HG02588 (cell line): ENCODE measurements around the gene IGFLR1.
"Not testable (repeated sequence)": the region's sequence is repeated elsewhere in the genome, so short reads cannot be mapped to it uniquely, and the experiment has no call there.

Experiments used
- ATAC-seq: cut with Tn5 transposase; IDR thresholded peaks from one replicate; pipeline ENCODE4 v1.9.1; 2021; ENCODE audit warnings: mild to moderate bottlenecking, moderate library complexity; ENCODE audit not compliant: unreplicated experiment

IGFLR1 gene

DNA sequence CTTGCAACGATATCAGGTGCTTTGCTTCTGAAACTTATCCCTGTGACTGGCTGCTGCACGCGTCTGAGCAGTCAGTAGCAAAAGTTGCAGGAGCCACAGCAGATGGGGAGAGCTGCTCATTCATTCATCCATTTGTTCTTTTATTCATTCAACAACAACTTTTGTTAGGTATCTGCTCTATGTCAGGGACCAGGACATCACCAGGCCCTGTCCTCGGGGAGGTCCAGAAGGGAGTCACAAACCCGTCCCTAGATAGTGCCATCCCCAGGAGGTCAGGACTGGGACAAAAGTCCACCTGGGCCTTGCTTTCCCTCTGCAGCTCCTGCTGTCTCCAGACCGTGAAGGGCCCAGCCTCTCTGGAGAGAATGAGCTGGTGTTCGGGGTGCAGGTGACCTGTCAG, 35.7 kb upstream of the IGFLR1 start:
- no peak for ATAC-seq

DNA sequence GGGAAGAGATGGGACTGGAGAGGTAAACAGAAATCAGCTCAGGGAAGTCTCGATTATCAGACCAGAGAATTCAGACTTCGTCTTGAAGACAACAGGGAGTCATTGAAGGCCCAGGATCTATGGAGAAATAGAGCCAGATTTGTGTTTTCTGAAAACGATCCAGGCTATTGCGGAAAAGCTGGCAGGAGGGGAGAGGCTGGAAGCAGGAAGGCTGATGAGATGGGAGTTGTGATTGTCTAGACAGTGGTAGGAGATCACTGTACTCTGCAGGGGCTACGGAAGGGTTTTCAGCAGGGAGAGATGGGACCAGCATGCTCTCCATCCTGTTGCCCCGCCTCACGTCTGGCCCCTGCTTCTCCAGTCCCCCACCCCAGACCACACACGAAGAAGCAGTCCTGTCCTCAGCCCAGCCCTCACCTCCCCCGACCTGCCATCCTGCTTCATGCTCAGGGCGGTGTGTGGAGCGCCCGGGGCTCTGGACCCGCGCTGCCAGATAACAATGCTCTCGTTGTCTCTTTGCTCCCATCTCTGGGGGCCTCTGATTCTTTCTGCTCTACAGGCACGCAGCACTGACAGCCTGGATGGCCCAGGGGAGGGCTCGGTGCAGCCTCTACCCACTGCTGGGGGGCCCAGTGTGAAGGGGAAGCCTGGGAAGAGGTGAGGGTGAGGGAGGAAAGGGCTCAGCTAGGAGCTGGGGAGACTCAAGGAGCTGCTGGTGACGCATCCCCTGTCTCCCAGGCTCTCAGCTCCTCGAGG, 35.0 kb upstream of the IGFLR1 start:
- no peak for ATAC-seq

DNA sequence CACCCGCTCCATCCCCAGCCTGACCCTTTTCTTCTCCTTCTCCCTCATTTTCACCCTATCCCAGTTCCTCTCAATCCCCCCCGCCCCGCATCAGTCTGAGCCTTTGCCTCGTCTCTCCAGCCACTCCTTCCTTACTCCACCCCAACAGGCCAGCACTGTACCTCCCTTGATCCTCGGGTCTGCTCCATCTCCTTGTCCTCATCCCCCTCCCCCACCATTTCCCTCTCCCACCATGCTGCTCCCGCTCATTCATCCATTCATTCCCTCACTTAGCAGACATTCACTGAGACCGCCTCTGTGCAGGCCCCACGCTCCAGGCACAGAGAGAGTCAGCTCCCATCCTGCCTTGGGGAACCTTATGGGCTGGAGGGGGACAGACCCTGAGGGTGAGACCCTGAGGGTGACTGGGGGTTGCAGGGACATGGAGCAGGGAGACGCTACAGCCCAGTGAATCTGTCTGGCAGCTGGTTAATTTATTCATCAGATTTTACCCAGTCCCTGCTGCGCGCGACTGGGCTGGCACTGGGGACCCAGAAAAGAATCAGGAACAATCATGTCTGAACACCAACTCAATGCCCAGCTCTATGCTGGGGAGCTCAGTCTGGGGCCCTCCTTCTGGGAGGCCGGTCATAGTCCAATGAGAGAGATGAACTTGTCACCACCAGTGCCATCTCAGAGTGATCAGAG, 34.0 kb upstream of the IGFLR1 start:
- no peak for ATAC-seq

DNA sequence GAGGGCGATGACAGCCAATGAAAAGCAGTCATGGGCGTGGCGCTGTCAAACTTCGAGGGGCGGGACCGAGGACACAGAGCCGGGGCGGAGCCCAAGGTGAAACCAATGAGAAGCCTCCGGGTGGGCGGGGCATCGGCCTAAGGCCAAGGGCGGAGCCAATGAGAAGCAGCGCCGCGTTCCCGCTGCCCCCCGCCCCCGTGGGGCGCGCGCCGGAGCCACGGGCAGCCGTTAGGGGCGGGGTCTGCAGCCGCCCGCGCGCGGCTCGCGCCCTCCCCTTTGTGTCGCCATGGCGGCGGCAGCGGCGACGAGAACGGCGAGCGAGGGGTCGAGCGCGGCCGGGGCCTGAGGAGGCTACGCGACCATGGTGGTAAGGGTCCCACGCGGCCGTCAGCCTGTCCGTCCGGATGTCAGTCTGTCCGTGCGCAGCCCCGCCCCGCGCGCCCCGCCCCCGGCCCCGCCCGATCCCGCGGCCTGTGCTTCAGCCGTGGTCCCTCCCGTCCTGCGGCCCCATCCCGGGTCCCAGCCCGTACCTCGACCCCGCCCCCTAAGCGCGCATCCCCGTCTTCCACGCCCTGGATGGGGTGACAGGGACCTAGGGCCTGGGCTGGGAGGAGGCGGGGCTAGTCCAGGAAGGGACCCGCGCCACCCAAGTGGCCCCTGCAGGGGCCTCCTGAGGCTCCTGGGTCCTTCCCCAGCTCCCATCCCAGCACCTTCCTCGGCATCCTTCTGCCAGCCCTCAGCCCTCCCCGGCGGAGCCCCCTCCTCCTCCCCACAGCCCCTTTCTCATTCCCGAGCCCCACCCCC, 33.2 kb upstream of the IGFLR1 start, which contains the start of gene ARHGAP33:
ARHGAP33 (plus strand) TSS at position 267 of the 804 bp plus-strand sequence; CDS start at position 362, 95 bp downstream.
- ATAC-seq = peak; percentile 94

DNA sequence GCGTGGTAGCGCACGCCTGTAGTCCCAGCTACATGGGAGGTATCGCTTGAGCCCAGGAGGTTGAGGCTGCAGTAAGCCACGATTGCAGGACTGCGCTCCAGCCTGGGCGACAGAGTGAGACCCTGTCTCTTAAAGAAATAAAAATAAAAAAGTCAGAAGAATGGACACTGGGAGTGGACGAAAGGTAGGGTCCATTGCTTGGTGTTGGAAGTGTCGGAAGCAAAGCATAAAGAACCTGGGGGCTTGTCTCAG, 32.7 kb upstream of the IGFLR1 start:
- no peak for ATAC-seq

DNA sequence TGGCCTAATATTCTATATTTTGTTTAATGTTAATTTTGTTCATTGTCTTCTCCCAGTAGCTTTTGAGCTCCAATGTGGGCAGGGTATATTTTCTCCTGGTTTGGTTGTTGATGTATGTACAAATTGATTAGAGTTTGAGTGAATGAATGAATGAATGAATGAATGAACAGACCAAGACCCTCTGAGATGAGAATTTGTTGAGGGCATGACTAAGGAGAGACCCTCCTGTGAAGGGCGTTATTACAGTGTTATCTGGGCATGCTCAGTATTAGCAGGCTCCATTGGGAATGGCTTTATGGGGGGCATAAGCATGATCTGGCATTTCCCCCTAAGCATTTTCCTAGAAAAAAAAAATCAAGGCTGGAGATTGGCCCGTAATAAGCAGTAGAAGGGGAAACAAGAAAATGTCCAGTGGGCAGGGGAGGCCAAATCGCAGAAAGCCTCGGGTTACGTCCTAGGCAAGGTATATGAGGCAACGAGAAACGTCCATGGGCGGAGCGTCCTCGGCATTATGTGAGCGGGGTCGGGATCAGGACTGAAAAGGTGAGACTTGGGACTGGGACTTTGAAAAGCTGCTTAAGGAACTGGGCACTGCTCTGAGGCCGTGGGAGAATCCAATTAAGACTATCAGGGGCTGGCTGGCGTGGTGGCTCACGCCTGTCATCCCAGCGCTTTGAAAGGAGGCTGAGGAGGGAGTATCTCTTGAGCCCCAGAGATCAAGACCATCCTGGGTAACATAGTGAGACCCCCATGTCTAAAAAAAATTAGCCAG, 32.2 kb upstream of the IGFLR1 start:
- no peak for ATAC-seq

DNA sequence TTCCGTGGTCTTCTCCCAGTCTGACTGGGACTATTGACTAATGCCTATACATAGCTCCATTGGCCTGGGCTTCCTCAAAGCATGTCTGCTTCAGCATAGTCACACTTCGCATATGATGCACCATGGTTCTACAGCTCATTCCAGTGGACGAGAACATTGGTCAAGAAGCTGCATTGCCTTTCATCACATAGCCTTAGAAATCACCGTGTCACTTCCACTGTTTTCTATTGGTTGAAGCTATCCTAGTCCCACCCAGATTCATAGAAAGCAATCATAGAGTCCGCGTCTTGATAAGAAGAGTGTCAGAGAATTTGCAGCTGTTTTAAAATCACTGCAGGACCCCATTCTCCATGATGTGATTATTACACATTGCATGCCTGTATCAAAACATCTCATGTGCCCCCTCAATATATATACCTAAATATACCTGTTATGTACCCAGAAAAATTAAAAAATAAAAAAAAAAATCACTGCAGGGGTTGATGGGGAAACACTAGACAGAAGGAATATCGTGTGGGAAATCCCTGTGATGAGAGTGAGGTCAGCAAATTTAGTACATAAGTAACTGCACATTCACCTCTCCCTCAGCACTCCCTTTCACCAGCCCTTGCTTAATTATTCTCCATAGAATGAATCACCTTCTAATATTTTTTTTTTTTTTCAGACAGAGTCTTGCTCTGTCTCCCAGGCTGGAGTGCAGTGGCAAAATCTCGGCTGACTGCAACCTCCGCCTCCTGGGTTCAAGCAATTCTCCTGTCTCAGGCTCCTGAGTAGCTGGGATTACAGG, 31.0 kb upstream of the IGFLR1 start:
- no peak for ATAC-seq

DNA sequence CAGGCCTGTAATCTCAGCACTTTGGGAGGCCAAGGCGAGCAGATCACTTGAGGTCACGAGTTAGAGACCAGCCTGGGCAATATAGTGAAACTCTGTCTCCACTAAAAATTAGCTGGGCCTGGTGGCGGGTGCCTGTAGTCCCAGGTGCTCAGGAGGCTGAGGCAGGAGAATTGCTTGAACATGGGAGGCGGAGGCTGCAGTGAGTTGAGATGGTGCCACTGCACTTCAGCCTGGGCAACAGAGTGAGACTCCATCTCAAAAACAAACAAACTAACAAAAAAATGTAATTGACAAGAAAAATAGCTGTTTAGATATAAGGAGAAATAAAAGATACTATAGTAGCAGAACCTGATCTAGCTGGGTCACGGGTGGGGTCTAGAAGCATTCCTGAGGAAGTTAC, 30.1 kb upstream of the IGFLR1 start:
- not testable (repeated sequence) for ATAC-seq

DNA sequence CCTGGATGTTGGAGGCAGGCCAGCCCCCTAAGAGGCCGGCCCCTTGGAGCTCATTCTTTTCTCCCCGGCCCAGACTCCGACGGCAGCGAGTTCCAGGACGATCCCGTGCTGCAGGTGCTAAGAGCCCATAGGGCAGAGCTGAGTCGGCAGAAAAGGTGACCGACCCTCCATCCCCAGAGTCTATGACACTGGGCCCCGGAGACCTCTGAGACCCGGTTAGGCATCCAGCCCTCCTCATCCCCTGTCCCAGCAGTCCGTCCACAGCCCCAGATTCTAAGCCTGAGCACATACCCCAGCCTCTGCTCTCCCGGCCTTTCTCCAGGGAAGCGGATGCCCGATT, 25.8 kb upstream of the IGFLR1 start:
- ATAC-seq = no peak

DNA sequence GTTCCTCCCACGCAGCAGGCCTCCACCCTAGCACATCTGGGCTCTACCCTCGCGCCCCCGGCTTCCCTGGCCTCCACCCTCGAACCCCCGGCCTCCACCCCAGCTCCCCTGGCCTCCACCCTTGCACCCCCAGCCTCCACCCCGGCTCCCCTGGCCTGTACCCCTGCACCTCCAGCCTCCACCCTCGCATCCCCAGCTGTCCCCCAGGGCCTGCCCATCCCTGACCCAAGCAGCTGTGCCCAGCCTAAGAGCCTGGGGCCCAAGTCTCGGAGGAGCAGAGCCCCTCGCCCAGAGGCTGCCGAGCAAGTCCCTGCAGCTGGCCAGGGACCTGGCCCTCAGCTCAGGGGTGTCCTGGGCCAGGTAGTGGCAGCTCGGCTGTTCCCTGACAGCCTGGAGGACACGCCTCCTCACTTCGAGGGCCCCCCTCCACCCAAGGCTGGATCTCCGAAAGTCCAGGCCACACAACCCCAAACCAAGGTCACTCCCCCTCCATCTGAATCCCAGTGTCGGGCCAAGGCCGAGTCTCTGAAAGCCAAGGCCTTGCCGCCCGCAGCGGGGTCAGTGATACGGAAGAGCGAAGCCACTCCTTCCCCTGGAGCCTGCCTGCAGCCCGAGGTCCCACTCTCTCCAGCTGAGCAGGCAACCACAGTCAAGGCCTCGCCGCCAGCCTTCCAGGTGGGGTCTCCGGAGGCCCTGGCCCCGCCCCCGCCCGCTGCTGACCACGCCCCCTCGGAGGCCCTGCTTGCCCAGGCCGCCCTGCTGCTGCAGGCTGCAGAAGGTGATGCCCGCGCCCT, 25.2 kb upstream of the IGFLR1 start:
- no peak for ATAC-seq

DNA sequence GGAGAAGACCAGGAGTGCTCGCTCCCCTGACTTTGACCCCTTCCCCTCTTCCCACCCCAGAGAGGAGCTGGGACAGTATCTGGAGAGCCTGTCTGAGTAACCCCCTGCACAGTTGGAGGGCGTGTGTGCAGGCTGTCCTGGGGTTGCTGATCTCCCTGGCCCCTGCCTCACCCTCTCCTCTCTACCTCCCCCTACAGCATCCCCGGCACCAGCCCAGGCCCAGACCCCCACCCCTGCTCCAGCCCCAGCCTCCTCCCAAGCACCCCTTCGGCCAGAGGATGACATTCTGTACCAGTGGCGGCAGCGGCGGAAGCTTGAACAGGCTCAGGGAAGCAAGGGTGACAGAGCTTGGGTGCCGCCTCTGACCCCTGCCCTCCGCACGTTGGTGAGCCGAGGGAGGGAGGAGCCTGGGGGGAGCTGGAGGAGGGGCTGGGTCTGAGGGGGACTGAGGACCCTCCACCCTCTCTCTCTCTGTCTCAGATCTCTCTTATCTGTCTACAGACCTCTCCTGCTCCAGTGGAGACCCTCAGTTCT, 24.4 kb upstream of the IGFLR1 start:
- no peak for ATAC-seq

DNA sequence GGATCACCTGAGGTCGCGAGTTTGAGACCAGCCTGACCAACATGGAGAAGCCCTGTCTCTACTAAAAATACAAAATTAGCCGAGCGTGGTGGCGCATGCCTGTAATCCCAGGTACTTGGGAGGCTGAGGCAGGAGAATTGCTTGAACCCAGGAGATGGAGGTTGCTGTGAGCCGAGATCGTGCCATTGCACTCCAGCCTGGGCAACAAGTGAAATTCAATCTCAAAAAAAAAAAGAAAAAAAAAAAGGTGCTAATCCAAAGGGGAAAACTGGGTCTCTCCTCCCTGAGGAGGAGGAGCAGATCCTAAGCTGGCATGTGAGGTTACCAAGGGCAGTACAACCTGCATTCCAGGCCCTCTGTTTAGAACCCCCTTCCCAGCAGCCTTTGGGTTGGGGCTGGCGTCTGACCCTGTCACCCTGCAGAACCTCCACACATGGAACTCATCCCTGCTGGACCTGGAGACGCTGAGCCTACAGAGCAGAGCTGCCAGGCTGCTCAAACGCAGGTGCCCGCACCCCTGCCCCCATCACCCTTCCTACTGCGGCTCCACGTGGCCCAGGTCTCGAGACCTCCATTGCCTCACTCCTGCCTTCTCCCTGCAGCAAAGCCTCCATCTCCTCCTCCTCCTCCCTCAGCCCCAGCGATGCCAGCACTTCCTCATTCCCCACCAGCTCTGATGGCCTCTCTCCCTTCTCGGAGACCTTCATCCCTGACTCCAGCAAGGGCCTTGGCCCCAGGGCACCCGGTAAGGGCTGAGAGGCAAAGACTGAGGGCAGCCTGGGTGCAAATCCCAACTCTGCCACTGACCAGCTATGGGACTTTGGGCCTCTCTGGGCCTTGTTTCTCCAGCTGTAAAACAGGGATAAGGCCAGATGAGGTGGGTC, 22.4 kb upstream of the IGFLR1 start:
- ATAC-seq = no peak

DNA sequence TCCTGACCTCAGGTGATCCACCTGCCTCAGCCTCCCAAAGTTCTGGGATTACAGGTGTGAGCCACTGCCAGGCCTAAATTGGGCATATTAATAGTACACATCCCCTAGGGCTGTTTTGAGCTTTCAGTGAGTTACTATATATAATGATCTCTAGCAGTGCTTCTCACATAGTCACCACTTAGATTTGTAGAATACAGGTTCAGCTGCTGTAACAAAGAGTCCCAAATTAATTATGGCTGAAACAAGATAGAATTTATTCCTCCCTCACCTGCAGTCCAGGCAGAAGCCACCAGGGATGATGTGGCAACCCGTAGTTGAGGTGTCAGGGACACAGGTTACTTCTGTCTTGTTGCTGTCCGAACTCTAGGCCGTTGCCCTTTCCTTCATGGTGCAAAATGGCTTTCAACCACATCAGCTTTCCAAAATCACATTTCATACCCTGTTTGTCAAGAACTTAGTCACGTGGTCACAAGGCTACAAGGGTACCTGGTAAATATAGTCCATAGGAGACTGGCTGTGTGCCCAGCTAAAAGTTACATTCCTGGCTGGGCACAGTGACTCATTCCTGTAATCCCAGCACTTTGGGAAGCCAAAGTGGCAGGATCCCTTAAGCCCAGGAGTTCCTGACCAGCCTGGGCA, 18.6 kb upstream of the IGFLR1 start:
- ATAC-seq = no peak

DNA sequence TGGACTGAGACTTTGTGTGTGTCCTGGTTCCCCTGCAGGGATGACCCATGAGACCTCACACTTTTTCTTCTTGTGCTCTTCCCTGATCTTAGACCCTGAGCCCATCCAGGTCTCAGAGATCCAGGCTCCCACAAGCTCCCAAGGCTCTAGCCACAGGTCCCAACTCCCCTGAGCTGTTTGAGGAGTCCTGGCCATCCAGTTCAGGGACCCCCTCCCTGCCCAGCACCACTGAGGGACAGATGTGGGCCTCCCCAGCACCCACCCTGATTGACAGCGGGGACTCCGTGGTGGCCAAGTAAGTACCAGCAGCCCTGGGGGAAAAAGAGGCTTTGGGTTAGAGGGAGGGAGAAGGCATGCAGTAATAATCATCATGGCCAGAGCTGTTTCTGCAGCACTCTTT, 17.4 kb upstream of the IGFLR1 start:
- ATAC-seq = no peak

DNA sequence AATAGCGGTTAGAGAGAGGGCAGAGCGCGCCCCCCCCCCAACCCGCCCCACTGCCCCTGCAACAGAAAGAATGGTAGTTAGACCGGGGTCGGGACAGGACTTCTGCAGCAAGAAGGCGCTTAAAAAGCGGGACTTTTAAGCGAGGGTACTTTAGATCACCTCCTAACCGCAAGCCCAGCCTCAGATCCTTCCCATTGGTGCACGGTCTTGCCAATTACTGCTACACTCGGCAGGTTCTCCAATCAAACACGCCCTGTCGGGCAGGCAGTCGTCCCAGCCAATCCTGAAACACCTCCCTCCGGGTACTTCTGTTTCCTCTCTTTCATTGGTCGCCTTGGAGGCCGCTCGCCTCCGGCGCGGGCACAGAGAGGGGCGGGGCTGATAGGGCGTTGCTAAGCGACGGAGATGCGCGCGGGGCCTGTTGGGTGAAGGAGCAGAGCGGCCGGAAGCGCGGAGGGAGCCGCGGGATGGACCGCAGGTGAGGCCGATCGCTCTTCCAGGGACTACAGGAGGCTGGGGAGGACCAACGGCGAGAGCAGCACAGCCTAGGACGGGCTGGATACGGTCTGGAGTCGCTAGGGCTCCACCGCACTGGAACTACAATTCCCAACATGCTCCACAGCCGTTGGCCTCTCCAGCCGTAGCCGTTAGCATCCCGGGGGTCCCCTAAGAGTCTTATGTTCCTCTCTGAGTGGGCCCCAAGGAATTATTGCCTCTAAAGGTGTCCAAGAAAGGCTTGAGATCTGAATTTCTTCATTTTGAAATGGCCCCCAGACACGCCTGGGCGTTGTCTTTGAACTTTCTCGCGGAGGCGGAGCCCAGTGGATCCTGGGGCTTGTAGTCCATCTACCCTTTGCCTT, 15.7 kb upstream of the IGFLR1 start, which contains the start of gene PROSER3:
PROSER3 (plus strand) TSS at position 428 of the 860 bp plus-strand sequence; CDS start at position 468, 40 bp downstream.
- ATAC-seq = peak; percentile 93

DNA sequence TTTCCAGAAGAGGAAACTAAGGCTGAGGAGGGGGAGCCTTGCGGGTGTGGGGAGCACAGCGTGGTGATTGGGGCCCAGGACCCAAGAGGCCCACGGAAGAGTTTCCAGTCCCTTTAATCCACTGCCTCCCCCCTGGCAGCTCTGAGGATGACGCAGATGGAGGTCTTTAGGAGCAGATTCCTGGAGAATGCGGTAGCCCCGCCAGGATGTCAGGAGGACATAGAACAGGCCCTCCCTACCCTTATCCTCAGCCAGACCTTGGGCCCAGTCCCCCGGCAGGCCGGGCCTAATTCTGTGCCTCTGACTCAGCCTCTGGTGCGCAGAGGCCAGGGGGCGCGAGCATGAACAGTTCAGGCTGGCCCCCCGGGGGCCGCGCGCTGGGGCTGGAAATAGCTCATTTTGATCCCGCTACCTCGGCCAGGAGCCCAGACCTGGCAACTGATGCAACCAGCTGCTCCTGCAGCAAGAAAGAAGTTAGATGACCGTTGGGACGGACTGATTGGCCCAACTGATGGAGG, 15.0 kb upstream of the IGFLR1 start:
- ATAC-seq = no peak
